ENCODE measurements around the gene HNRNPUL2.
A peak's percentile ranks its signal among the peaks of the same experiment; 100 is the strongest.

The HNRNPUL2 gene

GRCh38 chr11:62728171-62728988 is 1.1 kb upstream of the HNRNPUL2 start, which contains the start of gene TTC9C:
TTC9C (plus strand) TSS chr11:62728486; CDS start chr11:62728849, 363 bp downstream.
- Histone ChIP-seq H3K4me3 (ENCODE audit: insufficient read depth, low read length, poor library complexity, severe bottlenecking) (peak within 1 kb of the TSS; percentile 77), H3K27ac (ENCODE audit: low read depth, low read length) (peak within 1 kb of the TSS; percentile 94)

GRCh38 chr11:62727872-62728170 is 564 bp upstream of the HNRNPUL2 start:
- H3K9me3 ChIP-seq (ENCODE audit: insufficient read depth, low read length): no peaks in the 10 kb centered on the region
- H2AFZ ChIP-seq (ENCODE audit: low read depth, low read length, severe bottlenecking): peak overlapping the region; percentile 46

More at GRCh38 chr11:62728171-62728988, 1.1 kb upstream of the HNRNPUL2 start, which contains the start of gene TTC9C:
- Histone ChIP-seq H3K9me3 (ENCODE audit: insufficient read depth, low read length) (no peaks in the 10 kb centered on the region), H3K9me2 (replicated peaks; ENCODE audit: insufficient read depth, low read length) (no peaks in the 10 kb centered on the region), H3K79me2 (ENCODE audit: insufficient read depth, low read length) (peaks cover 63% of the 10 kb centered on the region), H3K9ac (ENCODE audit: low read length) (peak within 1 kb of the TSS; percentile 82), H3K27me3 (ENCODE audit: low read length) (no peaks in the 10 kb centered on the region), H3F3A (ENCODE audit: insufficient read depth) (peaks cover 16% of the 10 kb centered on the region), H3K4me2 (ENCODE audit: low read depth, low read length, poor library complexity, severe bottlenecking) (peak within 1 kb of the TSS; percentile 80), H3K36me3 (ENCODE audit: low read length) (peaks cover 24% of the 10 kb centered on the region), H2AFZ (ENCODE audit: low read depth, low read length, severe bottlenecking) (peak within 1 kb of the TSS; percentile 46), H4K20me1 (ENCODE audit: low read depth, low read length) (peaks cover 22% of the 10 kb centered on the region)
- TF ChIP-seq EZH2phosphoT487 (conservative IDR thresholded peaks at IDR 0.05; ENCODE audit: low read length): no peak
- TF ChIP-seq, protein P1, sequence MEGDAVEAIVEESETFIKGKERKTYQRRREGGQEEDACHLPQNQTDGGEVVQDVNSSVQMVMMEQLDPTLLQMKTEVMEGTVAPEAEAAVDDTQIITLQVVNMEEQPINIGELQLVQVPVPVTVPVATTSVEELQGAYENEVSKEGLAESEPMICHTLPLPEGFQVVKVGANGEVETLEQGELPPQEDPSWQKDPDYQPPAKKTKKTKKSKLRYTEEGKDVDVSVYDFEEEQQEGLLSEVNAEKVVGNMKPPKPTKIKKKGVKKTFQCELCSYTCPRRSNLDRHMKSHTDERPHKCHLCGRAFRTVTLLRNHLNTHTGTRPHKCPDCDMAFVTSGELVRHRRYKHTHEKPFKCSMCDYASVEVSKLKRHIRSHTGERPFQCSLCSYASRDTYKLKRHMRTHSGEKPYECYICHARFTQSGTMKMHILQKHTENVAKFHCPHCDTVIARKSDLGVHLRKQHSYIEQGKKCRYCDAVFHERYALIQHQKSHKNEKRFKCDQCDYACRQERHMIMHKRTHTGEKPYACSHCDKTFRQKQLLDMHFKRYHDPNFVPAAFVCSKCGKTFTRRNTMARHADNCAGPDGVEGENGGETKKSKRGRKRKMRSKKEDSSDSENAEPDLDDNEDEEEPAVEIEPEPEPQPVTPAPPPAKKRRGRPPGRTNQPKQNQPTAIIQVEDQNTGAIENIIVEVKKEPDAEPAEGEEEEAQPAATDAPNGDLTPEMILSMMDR (IDR thresholded peaks at IDR 0.05; ENCODE audit: insufficient read depth, low read length, poor library complexity, severe bottlenecking): no peak

DNA sequence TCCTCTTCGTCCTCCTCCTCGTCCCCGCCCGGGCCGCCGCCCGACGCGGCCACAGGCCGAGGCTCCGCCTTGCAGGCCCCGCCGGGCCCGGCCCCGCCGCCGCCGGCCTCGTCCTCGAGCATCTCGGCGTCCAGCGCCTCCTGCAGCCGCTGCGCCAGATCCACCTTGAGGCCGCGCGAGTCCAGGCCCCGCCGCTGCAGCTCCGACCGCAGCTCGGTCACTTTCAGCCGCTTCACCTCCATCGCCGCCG is 417 bp downstream of the HNRNPUL2 start:
- Histone ChIP-seq H2AFZ (ENCODE audit: low read depth, low read length, severe bottlenecking) (no peak overlapping the region), H3K27ac (ENCODE audit: low read depth, low read length) (peak overlapping the region; percentile 94), H3K9me3 (ENCODE audit: insufficient read depth, low read length) (no peaks in the 10 kb centered on the region), H3K9ac (ENCODE audit: low read length) (peak overlapping the region; percentile 82), H3K4me2 (ENCODE audit: low read depth, low read length, poor library complexity, severe bottlenecking) (peak overlapping the region; percentile 79), H3K4me3 (ENCODE audit: insufficient read depth, low read length, poor library complexity, severe bottlenecking) (peak overlapping the region; percentile 77), H3F3A (ENCODE audit: insufficient read depth) (peaks cover 16% of the 10 kb centered on the region), H3K36me3 (ENCODE audit: low read length) (peaks cover 31% of the 10 kb centered on the region), H3K79me2 (ENCODE audit: insufficient read depth, low read length) (peaks cover 75% of the 10 kb centered on the region), H4K20me1 (ENCODE audit: low read depth, low read length) (peaks cover 22% of the 10 kb centered on the region), H3K27me3 (ENCODE audit: low read length) (no peaks in the 10 kb centered on the region), H3K9me2 (replicated peaks; ENCODE audit: insufficient read depth, low read length) (no peaks in the 10 kb centered on the region)
- TF ChIP-seq EZH2phosphoT487 (conservative IDR thresholded peaks at IDR 0.05; ENCODE audit: low read length): no peak
- TF ChIP-seq, protein P1 (IDR thresholded peaks at IDR 0.05; ENCODE audit: insufficient read depth, low read length, poor library complexity, severe bottlenecking): no peak

More at GRCh38 chr11:62727872-62728170, 564 bp upstream of the HNRNPUL2 start:
- H4K20me1 ChIP-seq (ENCODE audit: low read depth, low read length): peaks cover 22% of the 10 kb centered on the region
- no peaks in the 10 kb centered on the region for H3K9me2 ChIP-seq (replicated peaks; ENCODE audit: insufficient read depth, low read length)
- peak overlapping the region; percentile 82 for H3K9ac ChIP-seq (ENCODE audit: low read length)
- peaks cover 67% of the 10 kb centered on the region for H3K79me2 ChIP-seq (ENCODE audit: insufficient read depth, low read length)
- peak overlapping the region; percentile 74 for H3K4me3 ChIP-seq (ENCODE audit: insufficient read depth, low read length, poor library complexity, severe bottlenecking)
- peaks cover 16% of the 10 kb centered on the region for H3F3A ChIP-seq (ENCODE audit: insufficient read depth)
- H3K36me3 ChIP-seq (ENCODE audit: low read length): peaks cover 21% of the 10 kb centered on the region
- H3K4me2 ChIP-seq (ENCODE audit: low read depth, low read length, poor library complexity, severe bottlenecking): peak overlapping the region; percentile 80
- TF ChIP-seq, protein P1 (IDR thresholded peaks at IDR 0.05; ENCODE audit: insufficient read depth, low read length, poor library complexity, severe bottlenecking): no peak
- TF ChIP-seq EZH2phosphoT487 (conservative IDR thresholded peaks at IDR 0.05; ENCODE audit: low read length): no peak
- H3K27me3 ChIP-seq (ENCODE audit: low read length): no peaks in the 10 kb centered on the region
- peak overlapping the region; percentile 94 for H3K27ac ChIP-seq (ENCODE audit: low read depth, low read length)

Measured in SU-DHL-6 (cell line).